ENCODE measurements around the gene CPNE4. TPM values are rescaled to one million over a fixed set of nuclear protein-coding genes. Genes with fewer than 3 reads are reported as not detected.

The CPNE4 gene
- total RNA-seq, 1 experiment from 2014 or later = 1.9 TPM

DNA sequence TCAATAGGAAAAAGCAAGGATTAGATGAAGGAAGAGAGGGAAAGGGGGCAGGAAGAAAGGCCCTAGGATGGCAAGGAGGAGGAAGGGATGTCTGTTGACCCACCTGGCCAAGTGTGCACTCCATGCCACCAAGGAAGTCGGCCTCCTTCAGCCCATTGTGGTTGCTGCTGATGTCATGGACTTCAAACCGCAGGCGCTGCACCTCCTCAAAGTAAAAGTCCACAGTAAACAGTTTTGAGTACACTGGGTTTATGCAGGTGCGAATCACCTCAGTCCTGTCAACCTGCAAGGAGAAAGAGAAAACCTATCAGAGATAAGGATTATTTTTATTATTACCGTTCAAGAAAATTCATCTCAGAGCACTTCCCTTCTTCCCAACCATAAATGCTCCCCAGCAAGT is 311.5 kb downstream of the CPNE4 start:
- TF ChIP-seq, protein P1, sequence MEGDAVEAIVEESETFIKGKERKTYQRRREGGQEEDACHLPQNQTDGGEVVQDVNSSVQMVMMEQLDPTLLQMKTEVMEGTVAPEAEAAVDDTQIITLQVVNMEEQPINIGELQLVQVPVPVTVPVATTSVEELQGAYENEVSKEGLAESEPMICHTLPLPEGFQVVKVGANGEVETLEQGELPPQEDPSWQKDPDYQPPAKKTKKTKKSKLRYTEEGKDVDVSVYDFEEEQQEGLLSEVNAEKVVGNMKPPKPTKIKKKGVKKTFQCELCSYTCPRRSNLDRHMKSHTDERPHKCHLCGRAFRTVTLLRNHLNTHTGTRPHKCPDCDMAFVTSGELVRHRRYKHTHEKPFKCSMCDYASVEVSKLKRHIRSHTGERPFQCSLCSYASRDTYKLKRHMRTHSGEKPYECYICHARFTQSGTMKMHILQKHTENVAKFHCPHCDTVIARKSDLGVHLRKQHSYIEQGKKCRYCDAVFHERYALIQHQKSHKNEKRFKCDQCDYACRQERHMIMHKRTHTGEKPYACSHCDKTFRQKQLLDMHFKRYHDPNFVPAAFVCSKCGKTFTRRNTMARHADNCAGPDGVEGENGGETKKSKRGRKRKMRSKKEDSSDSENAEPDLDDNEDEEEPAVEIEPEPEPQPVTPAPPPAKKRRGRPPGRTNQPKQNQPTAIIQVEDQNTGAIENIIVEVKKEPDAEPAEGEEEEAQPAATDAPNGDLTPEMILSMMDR (conservative IDR thresholded peaks at IDR 0.05) = no peak

More for the DNA sequence above, 311.5 kb downstream of the CPNE4 start:
- Histone ChIP-seq H3K79me2 (ENCODE audit: insufficient read depth, low read length) (no peaks in the 10 kb centered on the region), H3K9ac (ENCODE audit: extremely low read depth, insufficient read length, low read length) (no peak overlapping the region), H2BK5ac (ENCODE audit: insufficient read length, low read length) (no peak overlapping the region), H4K5ac (ENCODE audit: insufficient read length, low read depth, low read length) (no peak overlapping the region), H2BK15ac (ENCODE audit: low read depth, low read length) (no peak overlapping the region), H3K23me2 (ENCODE audit: insufficient read length, low read depth, low read length, poor library complexity, severe bottlenecking) (no peaks in the 10 kb centered on the region), H3K9me3 (ENCODE audit: control insufficient read depth, low read depth, low read length) (no peaks in the 10 kb centered on the region), H3K4ac (ENCODE audit: low read depth, low read length) (no peak overlapping the region), H3K4me1 (ENCODE audit: insufficient read depth, low read length) (no peaks in the 10 kb centered on the region), H4K20me1 (ENCODE audit: control insufficient read depth, insufficient read depth, insufficient read length) (no peaks in the 10 kb centered on the region), H2BK20ac (ENCODE audit: low read depth, low read length, poor library complexity, severe bottlenecking) (no peak overlapping the region), H3T11ph (ENCODE audit: low read length) (no peak overlapping the region), H4K8ac (replicated peaks; ENCODE audit: insufficient read length, low read depth, low read length) (no peak overlapping the region), H3K56ac (ENCODE audit: insufficient read length, low read depth, low read length) (no peak overlapping the region), H2AK5ac (ENCODE audit: insufficient read length, low read length) (no peak overlapping the region), H3K4me2 (ENCODE audit: insufficient read depth, insufficient read length, low read length) (no peak overlapping the region), H2BK120ac (ENCODE audit: low read depth, low read length, poor library complexity, severe bottlenecking) (no peak overlapping the region), H3K27ac (ENCODE audit: insufficient read length, low read depth, low read length) (no peak overlapping the region), H3K18ac (ENCODE audit: insufficient read length, low read depth, low read length) (no peak overlapping the region), H2BK12ac (ENCODE audit: insufficient read length, low read depth, low read length) (no peak overlapping the region), H3K79me1 (ENCODE audit: insufficient read depth, low read depth, low read length, poor library complexity, severe bottlenecking) (no peaks in the 10 kb centered on the region), H4K91ac (ENCODE audit: insufficient read length, low read depth, low read length) (no peak overlapping the region), H2AFZ (ENCODE audit: low read length) (no peak overlapping the region), H3K14ac (ENCODE audit: insufficient read depth, low read length) (no peak overlapping the region), H3K23ac (ENCODE audit: insufficient read length, low read depth, low read length) (no peak overlapping the region), H3K27me3 (ENCODE audit: insufficient read depth, low read length) (no peaks in the 10 kb centered on the region)
- WGBS (ENCODE audit: extremely low coverage, insufficient read length, low lambda C conversion rate) = no CpG with 5 or more reads among the region's 5 CpGs
- Mint-ChIP-seq H3K27me3 (ENCODE audit: low read depth) (no peaks in the 10 kb centered on the region), H3K36me3 (ENCODE audit: insufficient read depth in 1 of 3, low read depth in 3 of 3) (no peaks in the 10 kb centered on the region), H3K4me3 (no peak overlapping the region), H3K4me1 (no peaks in the 10 kb centered on the region), H3K9me3 (no peaks in the 10 kb centered on the region), H3K27ac (no peak overlapping the region)
- no peak for DNase-seq
